H9 (cell line): ENCODE data around the gene NUP133. TPM values are rescaled to one million over a fixed set of nuclear protein-coding genes. Genes with fewer than 3 reads are reported as not detected.

Experiments used
- DNase-seq: peaks from one replicate; pipeline ENCODE4 v3.0.0-alpha.2; 2017
- H2AFZ ChIP-seq: one replicate; pipeline ENCODE4 v1.6.1; 2013; ENCODE audit warnings: mild to moderate bottlenecking, low read length, control low read depth, moderate library complexity
- H2AK5ac ChIP-seq: 2 replicates; pipeline ENCODE4 v1.6.1; 2013; ENCODE audit warnings: low read length, control low read depth, mixed read lengths; ENCODE audit not compliant: insufficient read length
- H2BK120ac ChIP-seq: one replicate; pipeline ENCODE4 v1.6.1; 2013; ENCODE audit warnings: low read depth, mild to moderate bottlenecking, low read length, control low read depth, inconsistent platforms; ENCODE audit not compliant: poor library complexity, severe bottlenecking
- H2BK12ac ChIP-seq: 2 replicates; pipeline ENCODE4 v1.6.1; 2013; ENCODE audit warnings: low read length, control low read depth, mixed read lengths, low read depth; ENCODE audit not compliant: insufficient read length
- H2BK15ac ChIP-seq: 2 replicates; pipeline ENCODE4 v1.6.1; 2013; ENCODE audit warnings: low read depth, low read length, control low read depth
- H2BK20ac ChIP-seq: one replicate; pipeline ENCODE4 v1.6.1; 2013; ENCODE audit warnings: low read depth, mild to moderate bottlenecking, low read length, control low read depth, inconsistent platforms; ENCODE audit not compliant: poor library complexity, severe bottlenecking
- H2BK5ac ChIP-seq: 2 replicates; pipeline ENCODE4 v1.6.1; 2013; ENCODE audit warnings: low read length, control low read depth, mixed read lengths; ENCODE audit not compliant: insufficient read length
- H3K14ac ChIP-seq: 2 replicates; pipeline ENCODE4 v1.6.1; 2013; ENCODE audit warnings: low read length, control low read depth; ENCODE audit not compliant: insufficient read depth
- H3K18ac ChIP-seq: 2 replicates; pipeline ENCODE4 v1.6.1; 2013; ENCODE audit warnings: low read depth, mild to moderate bottlenecking, mixed read lengths, low read length, control low read depth; ENCODE audit not compliant: insufficient read length
- H3K23ac ChIP-seq: 2 replicates; pipeline ENCODE4 v1.6.1; 2013; ENCODE audit warnings: low read length, control low read depth, mixed read lengths, low read depth; ENCODE audit not compliant: insufficient read length
- H3K23me2 ChIP-seq: 2 replicates; pipeline ENCODE4 v1.6.1; 2013; ENCODE audit warnings: low read depth, mild to moderate bottlenecking, mixed read lengths, low read length, control low read depth; ENCODE audit not compliant: insufficient read length, poor library complexity, severe bottlenecking
- H3K27ac ChIP-seq: 2 replicates; pipeline ENCODE4 v1.5.1; 2013; ENCODE audit warnings: low read length, control low read depth, mixed read lengths, low read depth; ENCODE audit not compliant: insufficient read length
- H3K27me3 ChIP-seq: 2 replicates; pipeline ENCODE4 v1.6.1; 2013; ENCODE audit warnings: low read length, control low read depth, inconsistent platforms; ENCODE audit not compliant: insufficient read depth
- H3K4ac ChIP-seq: 2 replicates; pipeline ENCODE4 v1.6.1; 2013; ENCODE audit warnings: low read depth, mild to moderate bottlenecking, control low read depth, inconsistent platforms, low read length, moderate library complexity
- H3K4me1 ChIP-seq: 2 replicates; pipeline ENCODE4 v1.6.1; 2013; ENCODE audit warnings: low read length, control low read depth, inconsistent platforms; ENCODE audit not compliant: insufficient read depth
- H3K4me2 ChIP-seq: 2 replicates; pipeline ENCODE4 v1.6.1; 2013; ENCODE audit warnings: low read length, control low read depth, mixed read lengths; ENCODE audit not compliant: insufficient read length, insufficient read depth
- H3K56ac ChIP-seq: 2 replicates; pipeline ENCODE4 v1.6.1; 2013; ENCODE audit warnings: low read depth, mild to moderate bottlenecking, mixed read lengths, low read length, control low read depth; ENCODE audit not compliant: insufficient read length
- H3K79me1 ChIP-seq: 2 replicates; pipeline ENCODE4 v1.6.1; 2013; ENCODE audit warnings: low read depth, mild to moderate bottlenecking, moderate library complexity, low read length, control low read depth, inconsistent platforms; ENCODE audit not compliant: insufficient read depth, poor library complexity, severe bottlenecking
- H3K79me2 ChIP-seq: 2 replicates; pipeline ENCODE4 v1.6.1; 2013; ENCODE audit warnings: low read length, control low read depth, inconsistent platforms; ENCODE audit not compliant: insufficient read depth
- H3K9ac ChIP-seq: 2 replicates; pipeline ENCODE4 v1.6.1; 2013; ENCODE audit warnings: low read length, control low read depth, mixed read lengths; ENCODE audit not compliant: insufficient read length; ENCODE audit errors: extremely low read depth
- H3K9me3 ChIP-seq: one replicate; pipeline ENCODE4 v1.6.1; 2013; ENCODE audit warnings: low read depth, low read length, inconsistent platforms; ENCODE audit not compliant: control insufficient read depth
- H3T11ph ChIP-seq: one replicate; pipeline ENCODE4 v1.6.1; 2013; ENCODE audit warnings: mild to moderate bottlenecking, low read length, control low read depth, inconsistent platforms
- H4K20me1 ChIP-seq: one replicate; pipeline ENCODE4 v1.6.1; 2013; ENCODE audit not compliant: control insufficient read depth, insufficient read length, insufficient read depth
- H4K5ac ChIP-seq: 2 replicates; pipeline ENCODE4 v1.6.1; 2013; ENCODE audit warnings: low read depth, mild to moderate bottlenecking, mixed read lengths, low read length, control low read depth; ENCODE audit not compliant: insufficient read length
- H4K8ac ChIP-seq: replicated peaks from 2 replicates; pipeline ENCODE4 v1.6.1; 2013; ENCODE audit warnings: low read length, control low read depth, mixed read lengths, low read depth; ENCODE audit not compliant: insufficient read length
- H4K91ac ChIP-seq: 2 replicates; pipeline ENCODE4 v1.6.1; 2013; ENCODE audit warnings: low read depth, mild to moderate bottlenecking, moderate library complexity, mixed read lengths, low read length, control low read depth; ENCODE audit not compliant: insufficient read length
- H3K27ac Mint-ChIP-seq, 3 experiments: 2 replicates in 2 of 3; 3 replicates in 1 of 3; pipeline ENCODE4 v1.8.0; 2020 to 2021; ENCODE audit warnings: mixed read lengths in 3 of 3, mild to moderate bottlenecking in 1 of 3, moderate library complexity in 1 of 3
- H3K27me3 Mint-ChIP-seq: 2 replicates; pipeline ENCODE4 v1.8.0; 2021; ENCODE audit warnings: low read depth, mild to moderate bottlenecking, moderate library complexity, mixed read lengths
- H3K36me3 Mint-ChIP-seq, 3 experiments: 2 replicates in 2 of 3; 3 replicates in 1 of 3; pipeline ENCODE4 v1.8.0; 2020 to 2021; ENCODE audit warnings: low read depth in 3 of 3, mixed read lengths in 3 of 3; ENCODE audit not compliant: insufficient read depth in 1 of 3
- H3K4me1 Mint-ChIP-seq, 2 experiments: 2 replicates each; pipeline ENCODE4 v1.8.0; 2020; ENCODE audit warnings: mixed read lengths in 2 of 2
- H3K4me3 Mint-ChIP-seq, 2 experiments: 2 replicates in 1 of 2; 3 replicates in 1 of 2; pipeline ENCODE4 v1.8.0; 2020 to 2021; ENCODE audit warnings: mild to moderate bottlenecking in 2 of 2, mixed read lengths in 2 of 2, moderate library complexity in 1 of 2
- H3K9me3 Mint-ChIP-seq, 2 experiments: 2 replicates in 1 of 2; 3 replicates in 1 of 2; pipeline ENCODE4 v1.8.0; 2020; ENCODE audit warnings: mild to moderate bottlenecking in 2 of 2, mixed read lengths in 2 of 2, moderate library complexity in 1 of 2
- WGBS: extraction: QIAGEN DNeasy Blood & Tissue Kit; methylation state at CpG from one replicate; pipeline ENCODE4 v1.1.7; 2013; ENCODE audit warnings: missing lambda C conversion rate, low lambda C conversion rate, mixed read lengths; ENCODE audit not compliant: insufficient read length; ENCODE audit errors: extremely low coverage; 5-methylcytosine and 5-hydroxymethylcytosine counted together
- total RNA-seq: library from RNA; stranded (reverse); gene quantifications from 2 replicates; pipeline ENCODE4 v1.2.1, GENCODE V29; 2021
- TF ChIP-seq, protein P1 (sequence below): fragments of 200-600 bp; sonication (generic); conservative IDR thresholded peaks from 3 replicates; pipeline ENCODE4 v1.8.0; 2021; ENCODE audit warnings: antibody characterized with exemption, mild to moderate bottlenecking

The NUP133 gene
- total RNA-seq, 1 experiment from 2014 or later = 71.3 TPM

DNA sequence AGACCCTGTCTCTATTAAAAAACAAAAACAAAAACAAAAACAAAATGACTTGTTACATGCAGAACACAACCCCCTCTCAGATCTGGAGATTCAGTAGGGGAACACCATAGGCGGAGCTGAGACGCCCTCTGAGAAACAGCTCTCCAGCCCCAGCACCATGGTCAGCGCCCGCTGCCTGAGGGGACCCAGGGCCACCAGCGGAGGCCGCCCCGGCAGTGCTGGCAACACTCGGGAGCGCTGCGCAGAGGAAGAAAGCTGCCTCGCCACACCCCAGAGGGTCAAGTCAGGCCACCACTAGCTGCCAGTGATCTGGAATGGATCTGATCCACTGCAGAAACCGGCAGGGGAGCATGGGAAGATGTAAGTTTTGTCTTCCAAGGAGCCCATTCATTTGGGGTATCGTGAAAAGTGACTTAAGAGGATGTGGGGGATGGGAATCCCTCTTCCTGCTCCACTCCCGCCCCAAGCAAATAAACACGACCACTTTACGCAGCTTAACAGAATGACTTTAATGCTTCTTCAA lies 77.3 kb downstream of the NUP133 start:
- H4K5ac ChIP-seq = no peak overlapping the region
- no peak overlapping the region for H3K9ac ChIP-seq
- H2BK12ac ChIP-seq = no peak overlapping the region
- no peaks in the 10 kb centered on the region for H3K79me1 ChIP-seq
- H3K36me3 Mint-ChIP-seq = peaks cover 0 to 7% (median 2%) of the 10 kb centered on the region in 3 experiments; a peak in 3 of 7 replicates
- H3K4me2 ChIP-seq = peak overlapping the region; percentile 30
- H3K4me1 ChIP-seq = peaks cover 2% of the 10 kb centered on the region; the same call in 1 of the 2 replicates
- WGBS = no CpG with 5 or more reads among the region's 16 CpGs
- H3K27ac Mint-ChIP-seq = no peak overlapping the region
- peaks cover 22% of the 10 kb centered on the region for H3K27me3 ChIP-seq
- no peak overlapping the region for H2BK120ac ChIP-seq
- H2BK15ac ChIP-seq = no peak overlapping the region
- no peak overlapping the region for H2AFZ ChIP-seq
- no peaks in the 10 kb centered on the region for H3K9me3 ChIP-seq
- H3K14ac ChIP-seq = no peak overlapping the region
- H2AK5ac ChIP-seq = no peak overlapping the region
- peaks cover 2 to 11% of the 10 kb centered on the region in 2 experiments; a peak in 2 of 5 replicates for H3K9me3 Mint-ChIP-seq
- H3K27ac ChIP-seq = no peak overlapping the region
- H3K56ac ChIP-seq = no peak overlapping the region
- H4K91ac ChIP-seq = no peak overlapping the region
- H2BK20ac ChIP-seq = no peak overlapping the region
- TF ChIP-seq, protein P1, sequence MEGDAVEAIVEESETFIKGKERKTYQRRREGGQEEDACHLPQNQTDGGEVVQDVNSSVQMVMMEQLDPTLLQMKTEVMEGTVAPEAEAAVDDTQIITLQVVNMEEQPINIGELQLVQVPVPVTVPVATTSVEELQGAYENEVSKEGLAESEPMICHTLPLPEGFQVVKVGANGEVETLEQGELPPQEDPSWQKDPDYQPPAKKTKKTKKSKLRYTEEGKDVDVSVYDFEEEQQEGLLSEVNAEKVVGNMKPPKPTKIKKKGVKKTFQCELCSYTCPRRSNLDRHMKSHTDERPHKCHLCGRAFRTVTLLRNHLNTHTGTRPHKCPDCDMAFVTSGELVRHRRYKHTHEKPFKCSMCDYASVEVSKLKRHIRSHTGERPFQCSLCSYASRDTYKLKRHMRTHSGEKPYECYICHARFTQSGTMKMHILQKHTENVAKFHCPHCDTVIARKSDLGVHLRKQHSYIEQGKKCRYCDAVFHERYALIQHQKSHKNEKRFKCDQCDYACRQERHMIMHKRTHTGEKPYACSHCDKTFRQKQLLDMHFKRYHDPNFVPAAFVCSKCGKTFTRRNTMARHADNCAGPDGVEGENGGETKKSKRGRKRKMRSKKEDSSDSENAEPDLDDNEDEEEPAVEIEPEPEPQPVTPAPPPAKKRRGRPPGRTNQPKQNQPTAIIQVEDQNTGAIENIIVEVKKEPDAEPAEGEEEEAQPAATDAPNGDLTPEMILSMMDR = no peak; the same call in 2 of the 3 replicates
- H4K20me1 ChIP-seq = no peaks in the 10 kb centered on the region
- peaks cover 14% of the 10 kb centered on the region for H3K23me2 ChIP-seq
- H3K27me3 Mint-ChIP-seq = peaks cover 81% of the 10 kb centered on the region
- no peak overlapping the region for H3K4ac ChIP-seq
- H3K18ac ChIP-seq = no peak overlapping the region
- DNase-seq = peak; percentile 88
- H3T11ph ChIP-seq = no peak overlapping the region
- H3K23ac ChIP-seq = no peak overlapping the region
- H3K4me1 Mint-ChIP-seq = peaks cover 22 to 26% of the 10 kb centered on the region in 2 experiments
- H2BK5ac ChIP-seq = no peak overlapping the region
- H4K8ac ChIP-seq = no peak overlapping the region
- H3K4me3 Mint-ChIP-seq = peak overlapping the region; percentile 47 to 77
- H3K79me2 ChIP-seq = no peaks in the 10 kb centered on the region
